ENCODE measurements around the gene CTNND2.

DNA sequence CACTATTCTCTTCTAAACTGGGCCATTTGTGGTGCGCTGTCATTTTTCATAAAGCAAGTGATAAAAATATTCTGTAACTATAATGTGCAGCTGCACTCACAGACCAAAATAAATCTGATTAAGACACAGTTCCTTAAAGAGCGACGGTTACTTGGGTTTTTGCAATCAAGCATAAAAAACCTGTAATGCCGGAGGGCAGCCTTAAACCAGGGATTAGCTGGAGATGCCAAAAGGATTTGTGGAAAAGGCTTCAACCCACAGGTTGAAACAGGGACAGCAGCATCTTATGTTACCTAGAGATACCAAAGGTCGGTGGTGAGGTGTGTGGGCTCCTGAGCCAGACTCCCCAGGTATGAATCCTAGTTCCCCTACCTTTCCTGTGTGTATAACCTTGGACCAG is 49.3 kb downstream of the CTNND2 start:
- TF ChIP-seq EED (IDR thresholded peaks at IDR 0.05; ENCODE audit: low read depth), result no peak
- TF ChIP-seq POLR2AphosphoS5 (IDR thresholded peaks at IDR 0.05; ENCODE audit: low read length), result no peak
- TF ChIP-seq SP1 (IDR thresholded peaks at IDR 0.05; ENCODE audit: low read depth, low read length), result no peak
- TF ChIP-seq, protein P1, sequence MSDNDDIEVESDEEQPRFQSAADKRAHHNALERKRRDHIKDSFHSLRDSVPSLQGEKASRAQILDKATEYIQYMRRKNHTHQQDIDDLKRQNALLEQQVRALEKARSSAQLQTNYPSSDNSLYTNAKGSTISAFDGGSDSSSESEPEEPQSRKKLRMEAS (IDR thresholded peaks at IDR 0.05; ENCODE audit: low read depth, low read length), result no peak
- TF ChIP-seq, protein P2, sequence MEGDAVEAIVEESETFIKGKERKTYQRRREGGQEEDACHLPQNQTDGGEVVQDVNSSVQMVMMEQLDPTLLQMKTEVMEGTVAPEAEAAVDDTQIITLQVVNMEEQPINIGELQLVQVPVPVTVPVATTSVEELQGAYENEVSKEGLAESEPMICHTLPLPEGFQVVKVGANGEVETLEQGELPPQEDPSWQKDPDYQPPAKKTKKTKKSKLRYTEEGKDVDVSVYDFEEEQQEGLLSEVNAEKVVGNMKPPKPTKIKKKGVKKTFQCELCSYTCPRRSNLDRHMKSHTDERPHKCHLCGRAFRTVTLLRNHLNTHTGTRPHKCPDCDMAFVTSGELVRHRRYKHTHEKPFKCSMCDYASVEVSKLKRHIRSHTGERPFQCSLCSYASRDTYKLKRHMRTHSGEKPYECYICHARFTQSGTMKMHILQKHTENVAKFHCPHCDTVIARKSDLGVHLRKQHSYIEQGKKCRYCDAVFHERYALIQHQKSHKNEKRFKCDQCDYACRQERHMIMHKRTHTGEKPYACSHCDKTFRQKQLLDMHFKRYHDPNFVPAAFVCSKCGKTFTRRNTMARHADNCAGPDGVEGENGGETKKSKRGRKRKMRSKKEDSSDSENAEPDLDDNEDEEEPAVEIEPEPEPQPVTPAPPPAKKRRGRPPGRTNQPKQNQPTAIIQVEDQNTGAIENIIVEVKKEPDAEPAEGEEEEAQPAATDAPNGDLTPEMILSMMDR (IDR thresholded peaks at IDR 0.05 in 2 of 3, conservative IDR thresholded peaks at IDR 0.05 in 1 of 3; ENCODE audit: control insufficient read depth in 2 of 3, extremely low read depth in 1 of 3, insufficient read depth in 1 of 3, low read depth in 3 of 3, low read length in 3 of 3), result no peak
- no peak for TF ChIP-seq BHLHE40 (IDR thresholded peaks at IDR 0.05; ENCODE audit: borderline replicate concordance in 1 of 2, low read depth in 2 of 2, low read length in 1 of 2)
- TF ChIP-seq ZNF207 (IDR thresholded peaks at IDR 0.05; ENCODE audit: borderline replicate concordance), result no peak
- no peak for TF ChIP-seq NRF1 (conservative IDR thresholded peaks at IDR 0.05; ENCODE audit: low read depth, low read length)

Data from GM12878 (cell line).